H1 (cell line): Measurements from ENCODE around the gene CCDC169. TPM values are rescaled to one million over a fixed set of nuclear protein-coding genes. Genes with fewer than 3 reads are reported as not detected.
A peak's percentile ranks its signal among the peaks of the same experiment; 100 is the strongest.

Source experiments
- CTCF ChIA-PET: fragments of 300-600 bp; sonication (Branson Sonifier 250); formaldehyde crosslinking; loops from one replicate; lab custom pipeline; 2021; ENCODE audit not compliant: partially characterized antibody; lab: Charles Lee
- POLR2A ChIA-PET: fragments of 300-600 bp; sonication (Branson Sonifier 250); formaldehyde crosslinking; loops from one replicate; lab custom pipeline; 2021; ENCODE audit warnings: inconsistent platforms; ENCODE audit not compliant: partially characterized antibody; lab: Charles Lee
- DNase-seq, 2 experiments: peaks; one replicate each; pipeline versions ENCODE4 v3.0.0 to v3.0.0-alpha.2; 2010 to 2022; ENCODE audit warnings: low spot score in 2 of 2, low read depth in 1 of 2, mixed read lengths in 1 of 2
- FAIRE-seq: peaks from 2 replicates; lab custom pipeline; 2011; peaks lifted over from hg19 to GRCh38; lab: Jason Lieb, UNC
- H2AFZ ChIP-seq: 2 replicates; pipeline ENCODE4 v1.8.1; 2012; ENCODE audit warnings: low read length, inconsistent platforms
- H2AK5ac ChIP-seq: 2 replicates; pipeline ENCODE4 v1.6.1; 2013; ENCODE audit warnings: low read depth, low read length
- H2BK120ac ChIP-seq: replicated peaks from 2 replicates; pipeline ENCODE3; 2013; ENCODE audit warnings: low read depth, low read length, inconsistent platforms
- H2BK12ac ChIP-seq: 2 replicates; pipeline ENCODE4 v1.6.1; 2013; ENCODE audit warnings: low read depth, low read length
- H2BK15ac ChIP-seq: 2 replicates; pipeline ENCODE4 v1.6.1; 2013; ENCODE audit warnings: low read length
- H2BK20ac ChIP-seq: 2 replicates; pipeline ENCODE4 v1.6.1; 2013; ENCODE audit warnings: low read length
- H2BK5ac ChIP-seq: 2 replicates; pipeline ENCODE4 v1.6.1; 2013; ENCODE audit warnings: low read depth, low read length
- H3K14ac ChIP-seq: 2 replicates; pipeline ENCODE4 v1.6.1; 2013; ENCODE audit warnings: inconsistent platforms; ENCODE audit not compliant: insufficient read length
- H3K18ac ChIP-seq: 2 replicates; pipeline ENCODE4 v1.6.1; 2013; ENCODE audit warnings: low read length; ENCODE audit errors: extremely low read depth
- H3K23ac ChIP-seq: 2 replicates; pipeline ENCODE4 v1.6.1; 2013; ENCODE audit warnings: inconsistent platforms; ENCODE audit not compliant: insufficient read length
- H3K23me2 ChIP-seq: 2 replicates; pipeline ENCODE4 v1.6.1; 2013; ENCODE audit warnings: low read depth, low read length
- H3K27ac ChIP-seq: 2 replicates; pipeline ENCODE4 v1.6.1; 2011; ENCODE audit warnings: low read depth, low read length, inconsistent platforms
- H3K27me3 ChIP-seq, 4 experiments: replicated peaks in 1 of 4; 1 replicate in 1 of 4; 2 replicates in 3 of 4; pipeline versions ENCODE4 v1.6.1 to v1.8.1; 2011 to 2013; ENCODE audit warnings: low read length in 3 of 4, mild to moderate bottlenecking in 3 of 4, inconsistent platforms in 2 of 4, mixed read lengths in 2 of 4, moderate library complexity in 1 of 4; ENCODE audit not compliant: control insufficient read depth in 3 of 4, insufficient read depth in 3 of 4; ENCODE audit errors: extremely low read depth in 1 of 4
- H3K36me3 ChIP-seq, 4 experiments: 2 replicates each; pipeline versions ENCODE4 v1.6.1 to v1.8.1; 2011 to 2013; ENCODE audit warnings: mild to moderate bottlenecking in 4 of 4, low read length in 3 of 4, moderate library complexity in 2 of 4, control low read depth in 1 of 4, inconsistent platforms in 1 of 4; ENCODE audit not compliant: insufficient read depth in 4 of 4, control insufficient read depth in 2 of 4
- H3K4ac ChIP-seq: replicated peaks from 2 replicates; pipeline ENCODE3; 2013; ENCODE audit warnings: low read length, low read depth, mixed read lengths, inconsistent platforms; ENCODE audit not compliant: insufficient read length
- H3K4me1 ChIP-seq, 4 experiments: replicated peaks in 1 of 4; 1 replicate in 1 of 4; 2 replicates in 3 of 4; pipeline versions ENCODE4 v1.6.1 to v1.8.1; 2011 to 2013; ENCODE audit warnings: low read length in 3 of 4, inconsistent platforms in 2 of 4, mixed read lengths in 1 of 4; ENCODE audit not compliant: insufficient read depth in 4 of 4, control insufficient read depth in 3 of 4
- H3K4me2 ChIP-seq, 2 experiments: 2 replicates each; pipeline versions ENCODE4 v1.6.1 to v1.8.1; 2011 to 2013; ENCODE audit warnings: low read depth in 2 of 2, low read length in 2 of 2, control low read depth in 1 of 2, inconsistent platforms in 1 of 2, mild to moderate bottlenecking in 1 of 2; ENCODE audit not compliant: insufficient read depth in 1 of 2
- H3K4me3 ChIP-seq, 4 experiments: fragments of 200-600, 300-600 bp in 1 of 4; sonication (generic), shearing (Covaris generic), sonication (Bioruptor Twin) in 1 of 4; 2 replicates each; pipeline versions ENCODE4 v1.5.1 to v1.8.1; 2011 to 2016; ENCODE audit warnings: low read length in 4 of 4, low read depth in 3 of 4, control low read depth in 2 of 4, inconsistent platforms in 2 of 4, mild to moderate bottlenecking in 2 of 4, mixed read lengths in 1 of 4, moderate library complexity in 1 of 4; ENCODE audit not compliant: insufficient read depth in 2 of 4; ENCODE audit errors: extremely low read depth in 1 of 4
- H3K56ac ChIP-seq: replicated peaks from 2 replicates; pipeline ENCODE3; 2013; ENCODE audit warnings: low read depth, mild to moderate bottlenecking, mixed read lengths, low read length, inconsistent platforms; ENCODE audit not compliant: insufficient read length
- H3K79me1 ChIP-seq: 2 replicates; pipeline ENCODE4 v1.6.1; 2013; ENCODE audit warnings: low read depth, low read length, control low read depth
- H3K79me2 ChIP-seq, 2 experiments: 2 replicates each; pipeline versions ENCODE4 v1.6.1 to v1.8.1; 2012 to 2013; ENCODE audit warnings: low read length in 2 of 2, mild to moderate bottlenecking in 2 of 2, inconsistent platforms in 1 of 2; ENCODE audit not compliant: insufficient read depth in 2 of 2, control insufficient read depth in 1 of 2
- H3K9ac ChIP-seq, 4 experiments: replicated peaks in 1 of 4; 1 replicate in 1 of 4; 2 replicates in 3 of 4; pipeline versions ENCODE4 v1.6.1 to v1.8.1; 2011 to 2013; ENCODE audit warnings: low read depth in 3 of 4, low read length in 3 of 4, control low read depth in 2 of 4, mild to moderate bottlenecking in 2 of 4, moderate library complexity in 2 of 4, inconsistent platforms in 1 of 4; ENCODE audit errors: extremely low read depth in 1 of 4
- H3K9me3 ChIP-seq, 2 experiments: 2 replicates each; pipeline versions ENCODE4 v1.6.1 to v1.8.1; 2012 to 2013; ENCODE audit warnings: mild to moderate bottlenecking in 2 of 2, moderate library complexity in 2 of 2, control low read depth in 1 of 2, inconsistent platforms in 1 of 2, low read depth in 1 of 2, low read length in 1 of 2, mixed read lengths in 1 of 2; ENCODE audit not compliant: insufficient read depth in 2 of 2
- H4K20me1 ChIP-seq, 2 experiments: replicated peaks in 1 of 2; 2 replicates each; pipeline versions ENCODE3 to v1.8.1; 2011 to 2013; ENCODE audit warnings: inconsistent platforms in 2 of 2, low read length in 2 of 2, mild to moderate bottlenecking in 1 of 2; ENCODE audit not compliant: insufficient read depth in 2 of 2, control insufficient read depth in 1 of 2
- H4K5ac ChIP-seq: 2 replicates; pipeline ENCODE4 v1.6.1; 2013; ENCODE audit warnings: low read length, low read depth, mixed read lengths, inconsistent platforms; ENCODE audit not compliant: insufficient read length
- H4K8ac ChIP-seq: 2 replicates; pipeline ENCODE4 v1.8.0; 2013; ENCODE audit warnings: mild to moderate bottlenecking, moderate library complexity, low read length, inconsistent platforms; ENCODE audit not compliant: insufficient read depth; ENCODE audit errors: extremely low read depth
- H4K91ac ChIP-seq: replicated peaks from 2 replicates; pipeline ENCODE3; 2013; ENCODE audit warnings: low read length, mixed read lengths, inconsistent platforms; ENCODE audit not compliant: insufficient read length
- BACH1 ChIP-seq: IDR thresholded peaks from 2 replicates; pipeline ENCODE4 v1.6.1; 2012; ENCODE audit warnings: low read length, improper control_type of control experiment
- CEBPB ChIP-seq: IDR thresholded peaks from 2 replicates; pipeline ENCODE4 v1.6.1; 2012; ENCODE audit warnings: low read depth, low read length
- CHD1 ChIP-seq: IDR thresholded peaks from 2 replicates; pipeline ENCODE4 v1.6.1; 2012; ENCODE audit warnings: low read depth, low read length, improper control_type of control experiment
- POLR2A ChIP-seq, 2 experiments: IDR thresholded peaks; 1 replicate in 1 of 2; 2 replicates in 1 of 2; pipeline ENCODE4 v1.6.1; 2011; ENCODE audit warnings: low read depth in 2 of 2, low read length in 2 of 2, mild to moderate bottlenecking in 2 of 2; ENCODE audit errors: control extremely low read depth in 1 of 2
- RNF2 ChIP-seq: fragments of 200-900, 300-1000 bp; sonication (generic); IDR thresholded peaks from 2 replicates; pipeline ENCODE4 v1.7.1; 2016; ENCODE audit warnings: borderline replicate concordance, low read depth, mild to moderate bottlenecking, antibody characterized with exemption, low read length; ENCODE audit not compliant: poor library complexity, severe bottlenecking; ENCODE audit errors: missing control alignments
- WGBS, 2 experiments: shearing (Covaris generic) in 1 of 2; methylation state at CpG; one replicate each; pipeline versions ENCODE4 v1.1.6 to v1.1.7; 2013 to 2015; ENCODE audit warnings: low lambda C conversion rate in 2 of 2, mixed read lengths in 2 of 2, inconsistent platforms in 1 of 2, low coverage in 1 of 2, missing lambda C conversion rate in 1 of 2; ENCODE audit not compliant: insufficient replicate concordance in 2 of 2, insufficient coverage in 1 of 2, insufficient read length in 1 of 2; ENCODE audit errors: extremely low coverage in 1 of 2, missing lambda C conversion rate in 1 of 2; 5-methylcytosine and 5-hydroxymethylcytosine counted together
- polyA plus RNA-seq, 7 experiments: library from polyadenylated mRNA; depleted of rRNA in 3 of 7; stranded (reverse) in 5 of 7; unstranded in 2 of 7; fragments of >200 nt in 5 of 7; fragments of 200-250 nt in 2 of 7; gene quantifications; 1 replicate in 5 of 7; 2 replicates in 1 of 7; 4 replicates in 1 of 7; pipeline versions ENCODE4 v1.2.1 to v1.2.3, GENCODE V29; 2011 to 2013; ENCODE audit warnings: missing spikeins in 2 of 7, mixed read lengths in 2 of 7
- total RNA-seq: library from RNA; stranded (reverse); fragmentation: NEBNext Ultra II Directional; extraction: Animal tissue kit (Norgen Biotek cat#: 25700); gene quantifications from 2 replicates; pipeline ENCODE4 v1.2.1, GENCODE V29; 2021
- TF ChIP-seq, protein P1 (sequence below): IDR thresholded peaks from 2 replicates; pipeline ENCODE4 v1.6.1; 2011; ENCODE audit warnings: low read depth, mild to moderate bottlenecking, low read length; ENCODE audit not compliant: insufficient read depth

CCDC169 gene
- total and polyA plus RNA-seq, 2 of the 8 experiments (the other 6 are each of a cell fraction or from before 2014, with no cell fraction given), result 7.2 to 44.0 TPM

- Histone ChIP-seq H3K79me1 (peaks cover 2% of the 10 kb centered on the region; the same call in 1 of the 2 replicates), H3K4me3 (no peak overlapping the region), H4K5ac (no peak overlapping the region), H2BK5ac (no peak overlapping the region), H4K20me1 (no peaks in the 10 kb centered on the region), H2BK15ac (no peak overlapping the region), H3K27me3 (no peaks in the 10 kb centered on the region), H3K27ac (no peak overlapping the region), H3K56ac (no peak overlapping the region), H2BK120ac (no peak overlapping the region), H4K91ac (no peak overlapping the region), H3K4ac (no peak overlapping the region), H3K23ac (no peak overlapping the region), H3K23me2 (no peaks in the 10 kb centered on the region), H2BK12ac (no peak overlapping the region), H3K18ac (no peak overlapping the region), H3K36me3 (peaks cover 0 to 42% (median 10%) of the 10 kb centered on the region in 4 experiments; a peak in 5 of 8 replicates), H4K8ac (no peak overlapping the region), H3K4me2 (no peak overlapping the region), H3K4me1 (no peaks in the 10 kb centered on the region), H2BK20ac (no peak overlapping the region), H2AK5ac (no peak overlapping the region), H3K9me3 (peaks cover 6 to 11% of the 10 kb centered on the region in 2 experiments; a peak in 2 of 4 replicates), H3K14ac (no peak overlapping the region), H3K79me2 (no peaks in the 10 kb centered on the region), H3K9ac (no peak overlapping the region), H2AFZ (no peak overlapping the region)
- FAIRE-seq, result peak; percentile 45
- ChIA-PET POLR2A (interaction anchor here (0.7 to 2.8 kb wide), 4 partner anchors 11 to 64 kb away, joined by 3 to 15 read pairs (median 5); no protein-coding TSS in a partner anchor), CTCF (interaction anchor here (0.6 to 3.7 kb wide), 56 partner anchors 8 to 695 kb away, joined by 3 to 24 read pairs (median 4); partner anchors contain the start of genes SOHLH2 and SPART)
- WGBS, 2 experiments, result 62% methylated on average over 6 of the region's 6 CpGs; no CpG with 5 or more reads in 1 of the 2 experiments
- DNase-seq, result no peak
- TF ChIP-seq RNF2 (no peak), CEBPB (no peak), POLR2A (IDR thresholded peaks at IDR 0.05; ENCODE audit: control extremely low read depth in 1 of 2, low read depth in 2 of 2, low read length in 2 of 2) (no peak), CHD1 (no peak), BACH1 (no peak)
- TF ChIP-seq, protein P1, sequence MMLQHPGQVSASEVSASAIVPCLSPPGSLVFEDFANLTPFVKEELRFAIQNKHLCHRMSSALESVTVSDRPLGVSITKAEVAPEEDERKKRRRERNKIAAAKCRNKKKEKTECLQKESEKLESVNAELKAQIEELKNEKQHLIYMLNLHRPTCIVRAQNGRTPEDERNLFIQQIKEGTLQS, result no peak
These were observed 14.7 kb downstream of the CCDC169 start for GRCh38 chr13:36282821-36283432.
